GM19468 (cell line): ENCODE measurements around the gene MPPED2.

Source experiments
- ATAC-seq: cut with Tn5 transposase; IDR thresholded peaks from one replicate; pipeline ENCODE4 v1.9.1; 2021; ENCODE audit warnings: mild to moderate bottlenecking, moderate library complexity, moderate number of reproducible peaks; ENCODE audit not compliant: unreplicated experiment; ENCODE audit errors: extremely low read depth

MPPED2 gene

DNA sequence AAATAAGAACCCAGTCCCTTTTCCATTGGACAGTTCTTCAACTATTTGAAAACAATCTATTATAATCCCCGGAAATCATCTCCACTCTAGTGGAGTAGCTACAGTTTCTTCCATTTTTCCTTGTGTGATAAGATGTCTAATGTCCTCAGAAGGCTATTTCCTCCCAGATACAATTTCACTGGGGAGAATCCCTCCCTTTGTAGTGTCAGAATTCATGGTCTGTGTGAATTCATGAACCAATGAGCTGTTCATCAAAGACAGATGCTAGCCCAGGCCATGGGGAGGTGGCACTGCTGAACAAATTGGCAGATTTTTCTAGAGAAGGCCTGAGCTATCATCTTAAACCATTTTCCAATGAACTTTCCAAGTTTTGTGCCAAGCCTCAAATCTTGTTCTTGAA, 45.4 kb downstream of the MPPED2 start:
- ATAC-seq = no peak

DNA sequence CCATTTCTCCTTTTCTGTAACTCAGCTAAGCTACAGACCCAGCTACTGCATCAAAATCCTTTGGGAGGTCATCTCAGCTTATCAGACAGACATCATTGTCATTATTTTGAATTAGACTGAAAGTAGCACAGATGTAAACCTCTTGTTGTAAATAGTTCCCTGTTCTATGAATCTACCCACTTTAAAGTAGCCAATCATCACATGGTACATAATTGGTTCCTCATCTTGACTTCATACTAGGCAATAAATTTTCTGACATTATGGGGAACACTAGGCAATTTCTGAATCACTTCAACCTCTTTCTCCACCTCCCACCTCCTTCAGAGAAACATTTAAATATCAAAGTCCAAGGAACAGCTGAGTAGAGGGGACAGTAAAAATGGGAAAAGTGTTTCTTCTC, 47.9 kb downstream of the MPPED2 start:
- no peak for ATAC-seq

DNA sequence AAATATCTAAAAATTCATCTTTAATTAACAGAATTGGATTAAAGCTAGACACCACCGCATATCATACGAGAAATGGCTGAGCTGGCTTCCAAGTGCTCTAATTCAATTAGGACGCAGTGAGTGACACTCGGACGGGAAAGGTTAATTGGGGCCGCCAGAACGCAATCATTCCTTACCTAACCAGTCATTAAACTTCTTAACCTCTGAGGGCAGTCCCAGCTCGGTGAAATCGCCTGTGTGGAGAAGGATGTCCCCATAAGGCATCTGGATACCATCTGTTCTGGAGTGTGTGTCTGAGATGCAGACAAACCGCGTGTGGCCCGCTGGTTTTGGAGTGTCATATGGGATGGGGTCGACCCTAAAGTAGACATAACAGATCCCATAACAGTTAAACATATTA, 50.3 kb downstream of the MPPED2 start:
- no peak for ATAC-seq

DNA sequence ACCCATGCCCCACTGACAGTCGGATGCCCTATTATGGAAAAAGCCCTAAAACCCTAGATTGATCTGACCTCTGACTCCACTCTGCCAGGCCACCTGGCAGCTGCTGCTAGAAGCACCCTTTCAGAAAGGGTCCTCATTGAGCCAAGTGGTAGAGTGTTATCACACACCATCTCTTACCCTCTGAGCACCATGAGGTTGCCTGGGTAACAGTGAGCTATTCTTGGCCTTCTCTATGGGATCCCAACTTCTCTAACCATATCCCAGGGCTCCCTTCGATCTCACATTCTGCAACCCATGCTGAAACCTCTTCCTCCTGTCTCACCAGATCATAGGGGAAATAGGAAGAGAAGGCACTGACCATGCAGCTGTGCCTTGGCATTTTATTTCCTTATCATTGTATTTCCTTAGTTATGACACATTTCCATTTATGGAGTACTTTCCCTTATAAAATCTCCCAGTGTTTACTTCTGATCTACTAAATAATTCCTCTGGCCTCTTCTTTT, 52.7 kb downstream of the MPPED2 start:
- ATAC-seq = no peak

DNA sequence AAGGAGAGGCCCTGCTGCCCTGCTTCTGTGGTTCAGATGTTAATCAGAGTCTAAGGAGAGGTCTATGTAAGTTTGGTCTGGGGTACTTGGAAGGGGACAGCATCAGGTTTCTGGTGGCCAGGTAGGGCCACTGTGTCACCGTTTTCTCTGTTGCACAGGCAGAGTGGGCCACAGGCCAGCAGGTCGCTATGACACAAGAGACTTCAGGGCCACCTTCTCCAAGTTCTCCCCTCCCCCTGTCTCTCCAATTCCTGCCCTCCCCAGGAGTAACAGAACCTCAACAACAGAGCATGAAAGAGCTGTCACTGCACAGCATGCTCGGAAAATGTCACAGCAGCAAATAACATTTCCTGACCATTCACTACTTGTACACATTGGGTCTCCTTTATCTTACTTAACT, 58.6 kb downstream of the MPPED2 start:
- no peak for ATAC-seq

DNA sequence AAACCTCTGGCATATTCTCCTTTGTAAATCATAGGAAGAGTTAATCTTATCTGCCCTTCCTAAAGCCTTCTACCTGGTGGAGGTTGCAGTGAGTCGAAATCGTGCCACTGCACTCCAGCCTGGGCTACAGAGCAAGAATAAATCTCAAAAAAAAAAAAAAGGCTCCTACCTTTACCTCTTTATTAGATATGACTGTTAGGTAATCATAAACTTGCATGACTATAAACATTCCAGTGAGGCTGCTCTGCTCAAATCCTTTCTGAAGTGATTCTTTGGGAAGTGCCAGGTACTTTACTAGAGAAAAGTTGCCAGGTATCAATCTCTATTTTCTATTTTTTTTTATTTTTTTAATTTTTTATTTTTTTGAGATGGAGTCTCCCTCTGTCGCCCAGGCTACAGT, 59.6 kb downstream of the MPPED2 start:
- no peak for ATAC-seq

DNA sequence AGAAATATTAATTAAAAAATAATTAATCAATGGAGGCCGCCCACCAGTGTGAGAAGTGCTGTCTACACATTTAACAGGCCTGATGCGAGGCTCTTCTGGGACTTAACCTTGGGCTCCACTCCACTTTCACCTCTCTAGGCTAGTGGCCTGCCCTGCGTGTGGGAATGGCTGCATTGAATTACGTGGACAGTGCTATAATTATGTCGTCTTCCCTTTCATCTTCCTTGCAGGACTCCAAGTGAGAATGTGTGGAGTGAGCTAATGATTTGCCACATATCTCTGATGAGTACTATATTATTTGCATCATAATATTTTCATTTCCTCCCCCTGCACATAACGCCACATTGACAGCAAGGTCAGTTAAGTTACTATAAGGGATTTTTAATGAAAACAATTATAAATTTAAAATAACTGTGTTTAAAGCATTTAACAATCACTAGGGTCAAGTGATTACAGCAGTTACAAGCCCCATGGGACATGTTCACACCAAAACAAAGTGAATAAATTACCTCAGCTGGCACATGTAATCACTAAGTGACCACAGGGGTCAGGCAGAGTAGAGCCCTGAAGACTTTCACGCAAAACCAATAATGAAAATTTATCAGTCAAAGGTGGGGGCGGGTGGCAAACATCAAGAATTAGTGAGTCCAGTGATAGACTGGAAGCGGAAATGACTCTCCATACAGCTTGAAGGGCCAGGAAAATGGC, 63.5 kb downstream of the MPPED2 start:
- no peak for ATAC-seq

DNA sequence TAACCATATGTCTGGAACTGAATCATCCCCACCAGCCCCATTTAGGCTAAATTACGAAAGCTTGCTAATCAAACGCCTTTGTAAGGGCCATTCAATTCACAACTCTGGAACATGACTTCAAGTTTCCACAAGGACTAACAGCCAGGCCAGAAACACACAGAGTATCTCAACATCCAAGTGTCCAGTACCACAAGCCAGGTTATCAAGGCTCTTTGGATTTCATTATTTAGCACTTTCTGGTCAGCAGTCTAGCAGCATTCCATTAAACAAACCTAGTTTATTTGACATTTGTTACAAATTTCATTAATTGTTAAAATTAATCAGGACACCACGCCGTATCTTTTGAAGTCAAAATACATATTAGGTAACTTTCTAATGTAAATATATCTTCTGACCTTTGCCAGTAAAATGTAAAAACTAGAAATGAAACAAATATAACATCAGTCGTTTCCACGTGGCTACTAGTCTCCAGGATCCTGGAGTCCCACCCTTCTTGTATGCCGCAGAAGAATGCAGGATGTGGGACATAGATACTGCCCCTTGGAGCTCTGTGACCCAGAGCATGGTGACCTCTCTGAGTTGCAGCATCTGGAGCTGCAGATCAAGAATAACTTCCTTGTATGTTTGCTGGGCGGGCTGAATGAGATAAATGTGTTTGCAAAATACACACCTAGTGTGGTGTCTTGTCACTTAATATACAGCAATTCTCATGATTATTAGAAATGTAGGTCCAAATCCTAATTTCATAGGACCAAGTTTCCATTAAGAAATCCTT, 64.7 kb downstream of the MPPED2 start:
- no peak for ATAC-seq

DNA sequence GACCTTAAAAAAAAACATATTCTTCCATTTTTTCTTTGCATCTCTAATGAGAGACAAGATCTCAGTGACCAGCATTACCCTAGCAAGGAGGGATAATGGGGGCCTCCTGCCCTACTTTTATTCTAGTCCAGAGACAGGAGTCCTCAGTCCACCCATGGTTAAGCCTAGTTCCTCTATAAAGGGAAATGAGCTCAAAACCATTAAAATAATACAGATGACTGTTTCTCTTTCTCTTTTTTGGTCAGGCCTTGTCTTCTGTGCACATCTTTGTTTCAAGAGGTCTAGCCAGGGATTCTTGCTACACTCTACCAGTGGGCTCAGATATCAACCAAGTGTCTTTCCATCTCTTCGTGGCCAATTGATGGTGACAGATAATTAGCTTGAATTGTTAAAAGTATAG, 73.1 kb downstream of the MPPED2 start:
- no peak for ATAC-seq

DNA sequence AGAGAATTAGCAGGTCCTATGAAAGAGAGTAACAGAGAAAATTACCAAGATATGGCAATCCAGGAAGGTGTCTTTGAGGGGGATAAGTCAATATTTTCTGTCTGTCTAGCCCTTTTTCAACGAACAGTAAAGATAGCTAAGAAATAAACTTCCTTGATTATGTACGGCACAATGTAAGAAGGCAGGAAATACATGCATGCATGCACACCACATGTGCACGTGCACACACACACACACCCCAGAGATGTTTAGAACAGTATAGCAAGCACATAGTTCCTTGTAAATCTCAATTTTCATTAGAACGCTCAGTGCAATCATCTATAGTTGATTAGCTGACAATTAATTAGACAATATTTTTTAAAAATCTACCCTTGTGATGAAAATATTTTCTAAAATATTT, 74.7 kb downstream of the MPPED2 start:
- no peak for ATAC-seq

DNA sequence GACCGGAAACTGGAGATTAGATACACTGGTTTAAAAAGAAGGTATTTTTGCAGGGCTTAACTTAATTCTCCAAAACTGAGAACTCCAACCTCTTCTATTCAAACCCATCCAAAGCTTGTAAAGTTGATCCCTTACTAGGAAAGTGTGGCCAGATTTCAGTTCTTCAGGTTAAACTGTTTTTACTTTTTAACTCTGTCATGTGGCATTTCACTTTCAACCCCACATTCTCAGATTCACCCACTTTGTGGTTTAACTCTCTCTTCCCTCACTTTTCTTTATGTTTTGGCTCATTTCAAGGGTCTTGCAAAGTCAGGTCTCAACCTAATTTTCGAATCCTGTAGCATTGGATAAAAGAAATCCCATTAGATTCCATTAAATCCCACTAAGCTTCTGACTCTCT, 75.4 kb downstream of the MPPED2 start:
- no peak for ATAC-seq

DNA sequence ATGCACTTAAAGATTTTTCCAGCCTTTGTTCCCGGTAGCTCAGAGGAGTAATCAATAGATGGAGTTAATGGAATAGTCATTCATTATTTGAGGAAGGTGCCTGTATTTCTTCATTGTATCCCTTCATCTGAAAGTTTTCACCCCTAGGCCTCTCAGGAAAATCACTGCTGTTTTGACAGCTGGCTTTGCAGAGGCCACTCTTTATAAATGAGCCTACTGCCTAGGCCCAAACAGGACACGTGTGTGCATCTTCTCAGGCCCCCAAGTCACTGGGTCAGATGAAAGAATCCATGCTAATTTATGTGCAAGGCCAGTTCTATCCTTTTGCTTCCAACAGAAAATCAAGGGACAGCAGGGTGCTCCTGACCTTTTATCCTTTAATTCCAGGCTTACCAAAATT, 76.8 kb downstream of the MPPED2 start:
- ATAC-seq = no peak

DNA sequence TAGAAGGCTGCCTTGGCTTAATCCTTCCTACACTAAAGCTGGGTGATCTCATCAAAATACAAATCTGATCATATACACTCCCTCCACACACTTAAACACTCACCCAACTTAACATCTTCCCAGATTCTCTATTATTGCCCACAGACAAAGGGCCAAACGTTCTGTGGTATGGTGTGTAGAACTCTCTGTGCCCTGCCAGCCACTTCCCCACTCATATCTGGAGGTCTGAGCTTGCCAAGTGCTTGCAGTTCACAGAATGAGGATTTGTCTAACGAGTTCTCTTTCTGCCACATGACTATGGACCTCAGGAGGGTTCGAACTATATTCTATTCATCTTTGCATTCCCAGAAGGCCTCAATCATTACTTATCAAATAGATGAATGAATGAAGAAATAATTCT, 77.6 kb downstream of the MPPED2 start:
- no peak for ATAC-seq

DNA sequence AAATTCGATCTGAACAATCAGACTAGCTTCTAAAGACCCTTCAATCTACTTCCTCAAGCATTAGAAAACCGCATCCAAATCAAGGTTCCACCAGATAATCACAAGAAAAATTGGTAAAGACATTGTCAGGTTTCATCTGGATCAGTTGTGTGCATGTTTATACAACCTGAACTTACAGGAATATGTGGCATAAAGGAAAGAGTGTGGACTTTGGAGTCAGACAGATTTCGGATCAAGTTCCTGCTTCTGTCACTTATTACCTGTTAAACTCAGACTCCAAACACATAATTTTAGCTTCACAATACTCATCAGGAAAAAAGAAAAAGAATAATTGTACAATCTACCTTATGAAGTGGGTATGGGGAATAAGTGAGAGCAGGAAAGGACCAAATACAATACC, 80.5 kb downstream of the MPPED2 start:
- ATAC-seq = no peak

DNA sequence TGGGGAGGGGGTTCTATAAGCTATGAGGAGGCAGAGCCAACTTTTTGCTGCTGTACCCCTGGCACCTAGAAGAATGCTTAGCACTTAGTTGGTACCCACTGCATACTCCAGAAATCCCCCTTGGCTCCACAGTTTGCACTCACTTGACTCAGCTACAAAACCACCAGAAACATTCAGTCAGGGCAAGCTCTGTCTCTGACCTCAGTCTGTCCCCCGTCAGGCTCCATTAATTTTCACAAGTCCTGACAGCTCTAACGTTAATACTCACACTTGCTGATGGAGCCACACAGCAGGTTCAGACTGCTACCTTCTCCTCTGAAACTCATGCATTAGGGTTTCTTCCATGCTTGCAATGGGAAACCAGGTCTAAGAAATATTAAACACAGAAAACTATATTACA, 81.7 kb downstream of the MPPED2 start:
- no peak for ATAC-seq

DNA sequence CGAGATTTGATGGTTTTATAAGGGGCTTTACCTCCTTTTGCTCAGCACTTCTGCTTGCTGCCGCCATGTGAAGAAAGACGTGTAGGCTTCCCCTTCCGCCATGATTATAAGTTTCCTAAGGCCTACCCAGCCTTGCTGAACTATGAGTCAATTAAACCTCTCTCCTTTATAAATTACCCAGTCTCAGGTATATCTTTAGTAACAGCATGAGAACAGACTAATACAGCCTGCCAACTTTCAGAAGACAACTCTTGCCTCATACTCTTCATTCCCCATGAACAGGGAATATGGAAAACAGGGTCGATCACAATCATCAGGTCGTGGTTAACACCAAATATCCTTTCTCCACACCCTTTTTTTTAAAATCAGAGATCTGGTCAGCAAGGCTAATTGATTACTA, 83.0 kb downstream of the MPPED2 start:
- no peak for ATAC-seq

DNA sequence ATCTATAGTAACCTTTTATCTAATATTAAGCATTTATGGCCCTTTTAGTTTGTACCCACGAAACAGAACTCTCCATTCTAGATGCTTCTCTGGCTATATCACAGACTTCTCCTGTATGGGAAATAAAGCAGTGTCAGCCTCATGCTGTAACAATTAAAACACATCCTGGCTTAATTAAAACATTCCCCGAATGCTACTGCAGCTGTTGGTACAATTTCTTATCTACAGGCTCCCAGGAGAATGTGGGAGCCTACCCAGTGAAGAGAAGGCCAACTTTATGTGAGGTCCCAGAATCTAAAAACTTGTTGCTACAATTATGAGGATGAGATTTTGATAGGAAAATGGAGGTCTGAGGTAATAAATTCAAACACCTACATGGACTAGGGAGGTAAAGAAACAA, 83.8 kb downstream of the MPPED2 start:
- no peak for ATAC-seq

DNA sequence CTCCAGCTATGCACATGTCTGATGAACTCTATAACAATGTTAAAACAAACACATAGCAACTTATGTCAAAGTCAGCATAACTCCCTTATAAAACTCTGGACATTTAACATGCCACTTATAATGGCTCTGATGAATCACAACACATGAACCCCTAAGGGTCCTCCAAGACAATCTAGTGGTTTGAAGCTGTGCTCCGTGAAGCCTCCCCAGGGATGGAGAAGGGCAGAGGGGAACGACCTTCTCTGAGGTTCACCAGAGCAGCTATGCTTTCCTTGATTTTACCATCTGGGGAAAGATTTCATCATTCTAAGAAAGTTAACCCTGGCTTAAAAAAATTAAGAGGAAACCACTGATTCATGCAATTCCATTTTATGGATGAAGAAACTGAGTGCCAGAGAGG, 84.4 kb downstream of the MPPED2 start:
- ATAC-seq = no peak

DNA sequence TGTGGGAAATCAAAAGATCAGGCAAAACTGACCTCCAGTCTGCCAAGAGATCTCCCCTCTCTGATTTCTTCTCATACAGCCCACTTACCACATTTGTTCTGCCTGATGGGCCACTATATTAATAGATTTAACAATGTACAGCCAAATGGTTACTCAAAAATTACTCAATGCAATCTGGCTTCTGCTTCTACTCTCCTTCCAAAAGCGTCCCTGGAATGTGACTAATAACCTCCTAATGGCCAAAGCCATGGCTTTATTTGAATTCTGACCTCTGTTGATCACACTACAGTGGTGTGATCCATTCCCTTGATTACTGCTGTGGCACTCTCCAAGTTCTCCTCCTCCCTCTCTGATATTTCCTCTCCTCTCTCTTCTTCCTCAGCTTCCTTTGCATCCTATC, 86.2 kb downstream of the MPPED2 start:
- ATAC-seq = no peak

DNA sequence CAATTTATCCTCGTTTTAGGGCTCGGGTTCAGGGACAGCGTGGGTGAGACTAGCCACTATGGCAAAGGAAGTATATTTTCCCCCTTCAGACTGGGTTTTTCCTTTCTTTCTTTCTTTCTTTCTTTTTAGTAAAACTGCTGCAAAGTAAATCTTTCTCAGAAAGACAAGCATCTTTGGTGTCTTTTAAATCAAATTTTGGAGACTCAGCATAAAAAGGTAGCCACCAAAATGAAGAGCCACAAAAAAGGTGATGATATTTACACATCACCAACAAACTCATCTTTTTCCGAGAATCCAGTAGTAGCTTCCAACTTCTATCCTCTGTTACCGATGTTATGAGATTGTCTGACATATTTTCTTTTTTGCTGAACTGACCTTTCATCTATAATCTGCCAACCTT, 88.6 kb downstream of the MPPED2 start:
- no peak for ATAC-seq

DNA sequence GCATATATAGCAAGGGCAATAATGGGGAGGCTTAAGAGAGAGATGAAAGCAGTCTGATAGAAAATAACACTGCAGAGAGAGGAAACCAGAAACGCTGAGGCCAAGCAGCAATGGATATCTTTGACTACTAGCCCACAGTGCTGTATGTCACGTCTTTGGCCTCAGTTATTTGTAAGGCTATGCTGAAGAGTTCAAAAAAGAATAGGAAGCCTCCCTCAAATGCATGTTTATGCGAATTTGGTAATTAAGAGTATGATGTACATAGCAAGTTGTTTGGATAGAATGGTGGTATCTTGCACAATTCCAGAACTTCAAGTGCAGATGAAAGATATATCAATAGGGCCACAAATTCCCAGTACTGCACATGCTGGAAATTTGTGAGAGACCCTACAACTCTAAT, 89.2 kb downstream of the MPPED2 start:
- no peak for ATAC-seq

DNA sequence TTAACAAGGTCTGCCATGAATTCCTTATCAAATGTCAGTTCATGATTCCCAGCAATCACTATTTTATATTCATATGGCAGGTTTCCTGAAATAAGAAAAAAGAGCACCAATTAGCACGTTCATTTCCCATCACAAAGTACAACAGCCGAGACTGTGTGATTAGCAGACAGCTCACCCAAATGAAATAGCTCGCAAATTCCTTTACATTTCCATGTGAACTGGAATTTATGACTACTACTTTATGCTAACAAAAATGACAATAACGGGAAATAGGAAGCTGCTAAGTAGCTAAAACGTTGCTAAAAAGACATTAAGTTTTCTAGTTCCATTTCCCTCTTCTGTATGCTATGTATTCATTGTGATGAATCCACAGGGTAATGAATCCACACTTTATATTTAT, 90.7 kb downstream of the MPPED2 start:
- ATAC-seq = no peak
